GM18517 (cell line): ENCODE measurements around the gene GAGE10.

Experiments
- ATAC-seq: cut with Tn5 transposase; IDR thresholded peaks from one replicate; pipeline ENCODE4 v1.9.1; 2021; ENCODE audit warnings: mild to moderate bottlenecking, moderate library complexity; ENCODE audit not compliant: unreplicated experiment

Gene GAGE10

DNA sequence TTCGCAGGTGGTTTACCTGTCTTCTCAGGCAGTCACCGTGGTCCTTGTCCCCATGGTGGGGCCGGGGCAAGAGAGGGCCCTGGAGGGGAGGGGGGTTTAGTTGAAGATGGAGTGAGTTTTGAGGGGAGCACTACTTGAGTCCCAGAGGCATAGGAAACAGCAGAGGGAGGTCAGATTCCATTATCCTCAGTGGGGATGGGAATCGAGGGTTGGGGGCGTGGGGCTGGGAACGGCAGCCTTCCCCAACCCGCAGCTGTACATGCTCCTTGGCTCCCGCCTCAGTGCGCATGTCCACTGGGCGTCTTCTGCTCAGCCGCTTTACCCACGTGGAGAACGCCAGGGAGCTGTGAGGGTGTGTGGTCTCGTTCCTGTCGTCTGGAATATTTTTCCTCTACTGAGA lies at the start of gene GAGE10:
GAGE10 (plus strand) TSS at position 301 of the 400 bp plus-strand sequence. CDS start 1,214 bp downstream, outside the sequence.
- no peak for ATAC-seq

GRCh38 chrX:49254639-49255038 lies 48.8 kb upstream of the GAGE10 start:
- no peak for ATAC-seq

- ATAC-seq = no peak
Observed at GRCh38 chrX:49256268-49256995, 47.0 kb upstream of the GAGE10 start.

GRCh38 chrX:49257074-49257790 lies 46.2 kb upstream of the GAGE10 start:
- no peak for ATAC-seq

GRCh38 chrX:49257846-49258748 lies 45.3 kb upstream of the GAGE10 start:
- no peak for ATAC-seq

DNA sequence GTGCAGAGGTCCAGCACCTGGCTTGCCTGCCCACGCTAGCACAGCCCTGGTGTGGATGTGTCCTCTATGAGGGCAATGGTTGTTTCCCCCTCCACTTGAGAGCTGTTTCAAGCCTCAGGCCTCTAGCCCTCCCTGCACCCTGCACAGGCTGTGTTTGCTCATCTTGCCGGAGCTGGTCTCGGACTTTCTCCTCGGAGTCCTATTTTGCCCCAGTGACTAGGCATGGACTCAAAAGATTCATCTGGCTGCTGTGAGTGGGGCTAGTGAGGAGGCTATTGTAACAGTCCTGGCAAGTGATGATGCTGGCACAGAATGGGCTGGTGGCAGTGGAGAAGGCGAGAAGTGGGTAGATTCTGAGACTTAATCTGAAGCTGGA lies 44.7 kb upstream of the GAGE10 start:
- no peak for ATAC-seq

GRCh38 chrX:49260221-49260985 lies 43.0 kb upstream of the GAGE10 start:
- no peak for ATAC-seq

DNA sequence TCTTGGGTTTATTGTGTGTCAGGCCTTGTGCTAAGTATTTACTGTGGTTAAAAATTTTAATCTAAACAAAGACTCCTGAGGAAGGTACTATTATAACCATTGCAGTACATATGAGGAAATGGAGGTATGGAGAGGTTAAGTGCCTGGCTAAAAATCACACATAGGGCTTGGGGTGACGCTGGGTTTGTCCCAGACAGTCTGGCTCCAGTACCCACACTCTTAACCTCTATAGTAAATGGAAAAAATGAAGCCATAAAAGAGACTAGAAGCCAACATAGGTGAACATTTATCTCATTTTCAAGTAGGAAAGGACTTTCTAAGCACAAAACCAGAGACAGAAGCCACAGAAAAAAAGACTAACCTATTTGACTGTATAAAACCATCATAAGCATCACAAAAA lies 40.8 kb upstream of the GAGE10 start:
- ATAC-seq = no peak

DNA sequence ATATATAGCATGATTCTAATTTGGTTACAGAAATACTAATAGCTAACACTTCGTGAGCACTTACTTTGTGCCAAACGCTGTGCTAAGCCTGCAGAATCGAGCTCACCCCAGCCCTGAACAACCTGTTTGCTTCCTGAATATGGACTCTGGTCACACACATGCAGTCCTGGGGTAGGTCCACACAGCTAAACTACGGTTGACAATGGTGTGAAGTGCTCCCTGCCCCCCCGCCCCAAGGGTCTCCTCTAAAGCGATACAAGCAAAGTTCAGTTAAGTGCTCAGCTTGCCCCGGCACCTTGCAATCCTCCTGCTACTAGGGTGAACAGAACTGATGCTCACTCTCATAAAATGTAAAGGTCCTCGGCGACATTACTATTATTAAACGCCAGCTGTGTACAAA lies 39.8 kb upstream of the GAGE10 start:
- no peak for ATAC-seq

GRCh38 chrX:49264460-49264859 lies 39.0 kb upstream of the GAGE10 start, which contains the start of gene FOXP3:
Gene FOXP3, minus strand, starts transcription at chrX:49264710. Its CDS starts 6,205 bp downstream, at chrX:49258505.
- ATAC-seq = no peak

DNA sequence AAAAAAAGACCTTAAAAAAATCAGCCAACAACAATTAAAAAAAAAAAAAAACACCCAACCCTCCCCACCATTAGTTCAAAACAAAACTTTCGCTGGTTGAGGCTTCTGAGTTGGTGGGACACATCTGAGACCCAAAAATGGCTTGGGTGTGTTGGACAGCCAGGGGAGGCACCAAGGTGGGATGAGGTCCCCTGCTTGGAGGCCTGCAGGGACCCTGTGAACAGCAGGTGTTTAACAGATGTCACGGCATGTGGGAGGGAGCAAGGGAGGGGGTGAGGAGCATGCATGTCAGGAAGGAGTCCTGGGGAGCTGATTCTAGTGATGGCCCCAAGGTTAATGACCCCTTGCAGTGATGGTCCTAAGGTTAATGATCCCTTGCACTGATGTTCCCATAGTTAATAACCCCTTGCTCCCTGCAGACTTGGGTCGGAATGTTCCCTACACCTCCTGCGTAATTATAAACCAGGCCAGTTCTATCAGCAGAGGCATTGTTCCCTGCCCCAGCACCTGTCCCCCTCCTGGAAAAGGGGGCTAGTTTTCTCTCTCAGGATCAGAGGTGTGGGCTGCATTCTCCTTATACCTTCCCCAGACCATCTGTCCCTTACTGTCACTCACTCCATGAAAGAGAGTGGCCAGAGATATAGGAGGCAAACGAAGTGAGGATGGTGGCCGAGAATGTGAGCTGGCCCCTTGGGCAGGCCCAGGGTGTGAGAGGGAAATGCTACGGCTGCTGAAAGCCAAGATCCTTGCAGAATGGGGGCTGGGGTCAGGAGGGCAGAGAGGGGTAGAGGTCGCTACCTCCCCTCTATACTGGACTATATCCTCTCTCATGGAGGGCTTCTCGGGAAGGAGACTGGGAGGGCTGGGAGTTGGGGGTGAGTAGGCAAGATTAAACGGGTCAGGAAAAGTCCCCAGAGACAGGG lies 36.7 kb upstream of the GAGE10 start:
- ATAC-seq = no peak

- ATAC-seq = no peak
Observed at GRCh38 chrX:49268702-49269009, 34.8 kb upstream of the GAGE10 start.

- peak; percentile 91 for ATAC-seq
Observed at GRCh38 chrX:49269010-49269766, 34.3 kb upstream of the GAGE10 start.

- ATAC-seq = peak; percentile 24
Observed at GRCh38 chrX:49269767-49270248, 33.6 kb upstream of the GAGE10 start, which contains the start of gene PPP1R3F. Gene PPP1R3F, plus strand, starts transcription at chrX:49269793. Its CDS starts 77 bp downstream, at chrX:49269870.

DNA sequence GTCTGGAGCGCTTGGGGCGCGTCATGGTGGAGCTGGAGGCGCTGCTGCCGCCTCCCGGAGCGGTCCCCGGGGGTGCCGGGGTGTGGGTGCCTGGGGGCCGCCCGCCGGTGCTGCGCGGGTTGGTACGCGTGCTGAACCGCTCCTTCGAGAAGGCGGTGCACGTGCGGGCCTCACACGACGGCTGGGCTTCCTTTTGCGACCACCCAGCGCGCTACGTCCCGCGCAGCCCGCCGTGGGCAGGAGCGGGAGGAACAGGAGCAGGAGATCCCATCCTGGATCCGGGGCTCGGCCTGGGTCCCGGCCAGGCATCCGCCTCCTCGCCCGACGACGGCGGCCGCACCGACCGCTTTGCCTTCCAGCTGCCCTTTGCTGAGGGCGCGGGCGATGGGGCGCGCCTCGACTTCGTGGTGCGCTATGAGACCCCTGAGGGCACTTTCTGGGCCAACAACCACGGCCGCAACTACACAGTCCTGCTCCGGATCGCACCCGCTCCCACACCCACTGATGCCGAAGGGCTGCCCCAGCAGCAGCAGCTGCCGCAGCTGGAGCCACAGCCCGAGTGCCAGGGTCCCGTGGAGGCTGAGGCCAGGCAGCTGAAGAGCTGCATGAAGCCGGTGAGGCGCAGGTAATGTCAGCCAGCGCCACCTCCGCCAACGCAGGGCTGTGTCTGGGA lies 33.1 kb upstream of the GAGE10 start:
- no peak for ATAC-seq

- no peak for ATAC-seq
Observed at GRCh38 chrX:49271341-49271740, 32.1 kb upstream of the GAGE10 start.

- no peak for ATAC-seq
Observed at GRCh38 chrX:49272421-49272820, 31.0 kb upstream of the GAGE10 start.

GRCh38 chrX:49273181-49273727 lies 30.2 kb upstream of the GAGE10 start:
- ATAC-seq = no peak
